ENCODE measurements around the gene ELFN2.

Gene ELFN2

DNA sequence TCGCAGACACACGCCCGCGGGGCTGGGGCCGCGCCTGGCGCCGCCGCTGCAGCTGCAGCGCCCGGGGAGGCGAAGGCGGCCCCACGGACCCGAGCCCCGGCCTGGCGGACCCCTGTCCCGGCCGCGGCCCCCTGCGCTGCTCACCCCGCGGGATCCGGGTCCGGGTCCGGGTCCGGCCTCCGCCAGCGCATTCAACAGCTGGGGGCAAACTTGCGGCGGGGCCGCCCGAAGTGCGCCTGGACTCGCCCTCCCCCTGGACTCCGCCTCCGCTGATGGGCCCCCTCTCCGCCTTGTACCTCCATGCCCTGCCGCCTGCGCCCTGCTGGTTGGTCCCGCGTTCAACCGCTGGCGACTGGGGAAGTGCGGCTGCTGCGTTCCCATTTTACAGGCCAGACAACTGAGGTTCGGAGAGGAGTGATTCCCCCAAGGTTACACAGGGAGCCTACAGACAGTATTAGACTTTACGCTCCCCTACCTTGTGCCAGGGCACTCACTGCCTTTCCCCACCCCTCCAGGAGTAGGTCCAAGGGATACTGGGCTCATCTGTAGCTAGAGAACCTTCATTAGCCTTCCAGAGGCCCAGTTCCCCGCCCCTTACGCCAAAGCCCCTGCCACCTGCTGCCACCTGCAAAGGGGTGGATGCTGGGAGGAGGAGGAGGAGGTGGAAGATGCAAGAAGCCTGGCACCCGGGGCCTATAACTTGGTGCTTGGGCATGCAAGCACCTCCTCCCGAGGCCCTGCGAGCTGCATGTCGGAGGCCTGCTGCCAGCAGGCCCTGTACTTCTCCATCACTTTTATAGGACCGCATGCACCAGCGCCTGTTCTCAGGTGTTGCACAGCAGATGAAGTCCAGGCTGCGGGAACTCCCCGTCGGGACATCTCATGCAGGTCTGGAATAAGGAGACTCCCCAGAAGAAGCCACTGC lies 694 bp upstream of the ELFN2 start:
- DNase-seq (ENCODE audit: low read depth, low spot score): no peak

DNA sequence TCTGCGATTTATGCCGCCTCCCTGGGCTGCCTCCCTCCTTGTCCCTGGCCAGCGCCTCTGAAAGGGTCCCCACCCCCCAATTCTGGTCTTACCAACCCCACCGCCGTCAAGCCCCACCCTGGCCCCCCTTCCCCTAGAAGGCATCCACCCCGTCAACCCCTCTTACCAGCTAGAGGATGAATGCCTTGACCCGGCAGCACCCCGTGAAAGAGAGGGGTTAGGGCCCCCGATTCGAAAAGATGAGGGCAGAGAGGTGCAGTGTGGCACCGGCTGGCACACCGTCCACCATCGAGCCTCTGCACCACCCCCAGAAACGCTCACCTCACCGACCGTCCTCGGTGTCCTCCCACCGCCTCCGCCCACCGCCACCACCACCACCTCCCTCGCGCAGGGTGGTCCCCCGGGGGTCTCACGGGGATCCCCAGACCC lies 559 bp downstream of the ELFN2 start:
- DNase-seq (ENCODE audit: low read depth, low spot score): no peak

- no peak for DNase-seq (ENCODE audit: low read depth, low spot score)
These were observed 1.2 kb downstream of the ELFN2 start for GRCh38 chr22:37425800-37426705.

DNA sequence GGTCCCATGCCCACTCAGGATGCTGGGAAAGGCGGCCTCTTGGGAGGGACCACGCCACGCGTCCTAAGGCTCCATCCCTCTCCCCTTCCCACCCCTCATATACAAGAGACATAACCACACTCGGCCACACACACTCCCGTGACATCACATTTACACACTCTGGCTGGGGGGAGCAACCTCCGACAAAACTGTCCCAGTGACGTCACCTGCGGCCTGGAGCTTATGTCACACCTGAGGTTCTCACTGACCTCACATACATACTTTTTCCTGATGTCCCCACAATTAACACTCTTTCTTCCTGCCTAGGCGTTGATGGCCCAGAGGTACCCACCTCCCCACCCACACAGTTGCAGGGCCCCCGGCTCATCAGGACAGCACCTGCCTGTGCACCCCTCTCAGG lies 1.9 kb downstream of the ELFN2 start:
- no peak for DNase-seq (ENCODE audit: low read depth, low spot score)

DNA sequence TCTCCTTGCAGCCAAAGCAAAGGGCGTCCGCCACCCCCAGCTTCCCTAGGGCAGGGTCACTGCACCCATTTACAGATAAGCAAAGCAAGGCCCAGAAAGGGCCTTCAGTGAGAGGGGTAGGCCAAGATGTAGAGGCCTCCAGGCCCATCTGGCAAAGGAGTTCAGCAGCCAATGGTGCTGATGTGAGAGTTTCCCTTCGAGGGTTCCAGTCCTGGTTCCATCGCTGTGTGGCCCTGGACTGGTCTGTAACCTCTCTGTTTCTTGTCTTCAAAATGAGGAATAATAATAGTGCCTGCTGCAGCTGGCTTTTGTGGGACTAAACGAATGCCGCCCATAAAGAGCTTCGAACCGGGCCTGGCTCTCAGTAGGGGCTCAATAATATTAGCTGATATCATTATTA lies 4.0 kb downstream of the ELFN2 start:
- no peak for DNase-seq (ENCODE audit: low read depth, low spot score)

DNA sequence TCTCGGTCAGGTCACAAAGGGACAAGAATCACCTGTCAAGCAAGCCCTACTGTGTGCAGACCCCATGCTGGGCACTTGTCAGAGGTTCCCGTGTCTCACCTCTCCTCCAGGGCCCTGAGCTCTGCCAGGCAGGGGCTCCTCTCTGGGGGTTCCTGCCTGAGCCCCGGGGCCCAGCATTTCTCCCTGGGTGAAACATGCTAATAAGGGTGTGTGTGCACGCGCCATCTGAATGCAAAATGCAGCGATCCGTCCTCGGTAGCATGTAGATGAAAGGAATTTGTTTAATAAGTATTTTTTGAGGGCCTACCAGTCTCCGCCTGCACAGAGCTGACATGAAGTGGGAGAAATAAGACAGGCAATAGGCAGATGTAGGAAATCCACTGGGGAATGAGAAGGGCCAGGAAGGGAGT lies 5.8 kb downstream of the ELFN2 start:
- DNase-seq (ENCODE audit: low read depth, low spot score): no peak

GRCh38 chr22:37420686-37421467 lies 6.4 kb downstream of the ELFN2 start:
- DNase-seq (ENCODE audit: low read depth, low spot score): no peak

- no peak for DNase-seq (ENCODE audit: low read depth, low spot score)
These were observed 7.2 kb downstream of the ELFN2 start for GRCh38 chr22:37419969-37420685.

DNA sequence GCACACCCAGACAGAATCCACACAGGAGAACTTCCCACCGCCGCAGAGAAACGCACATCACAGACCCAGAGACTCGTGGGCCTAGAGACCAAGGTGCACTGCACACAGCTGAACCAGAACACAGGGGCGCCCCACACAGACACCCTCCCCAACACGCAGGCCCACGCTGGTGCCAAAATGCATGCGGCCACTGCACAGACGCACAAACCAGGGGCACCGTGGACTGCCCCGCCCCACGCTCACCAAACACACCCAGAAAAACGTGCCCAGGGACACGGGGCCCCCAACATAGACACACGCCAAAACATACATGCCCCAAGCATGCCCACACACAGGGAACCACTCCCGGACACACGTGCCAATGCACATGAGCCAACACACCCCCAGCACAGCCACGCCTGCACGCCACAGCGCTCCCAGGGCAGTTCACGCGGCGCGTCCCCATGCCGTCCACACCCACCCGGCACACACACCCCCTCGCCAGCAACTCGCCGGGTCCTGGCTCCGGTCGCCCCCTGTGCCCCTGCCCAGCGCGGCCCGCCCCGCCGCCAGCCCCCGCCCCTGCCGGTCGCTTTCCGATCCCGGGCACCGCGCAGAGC lies 7.8 kb downstream of the ELFN2 start:
- no peak for DNase-seq (ENCODE audit: low read depth, low spot score)

- DNase-seq (ENCODE audit: low read depth, low spot score): no peak
These were observed 8.5 kb downstream of the ELFN2 start for GRCh38 chr22:37418627-37419369.

DNA sequence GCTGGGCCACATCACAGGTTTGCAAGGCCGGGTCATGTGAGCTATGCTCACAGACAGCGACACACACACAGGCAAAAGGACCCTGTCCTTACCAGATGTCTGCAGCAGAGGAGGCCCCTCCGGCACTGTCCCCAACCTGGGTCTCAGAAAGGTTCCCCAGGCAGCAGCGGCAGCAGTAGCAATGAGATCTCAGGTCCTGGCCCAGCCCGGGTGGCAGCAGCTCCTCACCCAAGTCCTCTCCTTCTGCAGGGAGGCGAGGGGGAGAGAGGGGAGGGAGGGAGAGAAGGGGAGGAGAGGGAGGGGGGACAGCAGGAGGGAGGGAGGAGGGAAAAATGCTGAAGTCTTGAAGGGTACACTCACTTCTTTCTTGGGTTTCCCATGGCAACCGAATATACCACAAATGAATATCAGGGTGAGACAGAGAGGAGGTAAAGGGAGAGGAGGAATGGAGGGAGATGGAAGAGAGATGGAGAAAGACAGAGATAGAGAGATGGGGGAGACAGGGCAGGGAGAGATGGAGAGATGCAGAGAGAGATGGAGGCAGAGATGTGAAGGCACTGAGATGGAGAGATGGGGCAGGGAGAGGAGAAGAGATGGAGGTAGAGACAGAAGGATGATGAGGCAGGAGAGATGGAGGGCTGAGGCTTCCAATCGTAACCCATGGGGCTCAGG lies 9.5 kb downstream of the ELFN2 start:
- DNase-seq (ENCODE audit: low read depth, low spot score): no peak

DNA sequence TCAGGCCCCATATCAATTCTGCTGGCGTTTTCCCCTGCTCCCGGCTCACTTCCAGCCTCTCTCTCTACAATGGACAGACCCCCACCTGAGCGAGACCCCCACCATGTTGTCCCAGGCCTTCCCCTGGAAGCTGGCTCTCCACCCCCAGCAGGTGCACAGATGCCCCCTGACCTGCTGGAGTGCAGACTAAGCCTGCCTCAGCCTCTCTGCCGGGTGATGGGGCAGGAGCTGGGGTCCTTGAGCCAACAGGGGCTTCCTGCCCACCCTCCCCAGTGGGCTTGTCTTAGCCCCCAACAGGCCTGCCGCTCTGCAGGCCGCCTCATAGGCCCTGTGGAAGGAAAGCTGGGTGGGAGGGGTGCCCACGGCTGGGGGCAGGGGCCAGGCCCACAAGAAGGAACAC lies 10.0 kb downstream of the ELFN2 start:
- DNase-seq (ENCODE audit: low read depth, low spot score): no peak

GRCh38 chr22:37416827-37417226 lies 10.5 kb downstream of the ELFN2 start:
- DNase-seq (ENCODE audit: low read depth, low spot score): no peak

DNA sequence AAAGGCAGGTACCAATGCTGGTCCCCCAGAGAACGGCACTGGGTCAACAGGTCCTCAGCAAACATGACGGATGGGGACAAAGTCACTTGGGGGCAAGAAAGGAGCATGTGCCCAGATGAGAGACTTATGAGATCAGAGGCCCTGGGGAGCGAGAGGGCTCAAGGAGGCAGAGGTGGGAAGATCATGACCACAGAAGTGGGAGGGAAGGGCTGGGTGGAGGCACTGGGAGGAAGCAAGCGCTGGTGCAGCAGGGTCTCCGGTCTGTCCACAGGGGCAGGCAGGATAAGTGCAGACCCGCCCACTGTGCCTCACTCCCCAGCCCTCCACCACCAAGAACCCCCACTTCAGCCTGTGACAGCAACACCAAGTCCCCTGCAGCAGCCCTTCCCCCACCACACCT lies 10.9 kb downstream of the ELFN2 start:
- no peak for DNase-seq (ENCODE audit: low read depth, low spot score)

- no peak for DNase-seq (ENCODE audit: low read depth, low spot score)
These were observed 12.1 kb downstream of the ELFN2 start for GRCh38 chr22:37415210-37415609.

- DNase-seq (ENCODE audit: low read depth, low spot score): no peak
These were observed 13.0 kb downstream of the ELFN2 start for GRCh38 chr22:37414288-37414687.

- DNase-seq (ENCODE audit: low read depth, low spot score): no peak
These were observed 13.7 kb downstream of the ELFN2 start for GRCh38 chr22:37413546-37413945.

DNA sequence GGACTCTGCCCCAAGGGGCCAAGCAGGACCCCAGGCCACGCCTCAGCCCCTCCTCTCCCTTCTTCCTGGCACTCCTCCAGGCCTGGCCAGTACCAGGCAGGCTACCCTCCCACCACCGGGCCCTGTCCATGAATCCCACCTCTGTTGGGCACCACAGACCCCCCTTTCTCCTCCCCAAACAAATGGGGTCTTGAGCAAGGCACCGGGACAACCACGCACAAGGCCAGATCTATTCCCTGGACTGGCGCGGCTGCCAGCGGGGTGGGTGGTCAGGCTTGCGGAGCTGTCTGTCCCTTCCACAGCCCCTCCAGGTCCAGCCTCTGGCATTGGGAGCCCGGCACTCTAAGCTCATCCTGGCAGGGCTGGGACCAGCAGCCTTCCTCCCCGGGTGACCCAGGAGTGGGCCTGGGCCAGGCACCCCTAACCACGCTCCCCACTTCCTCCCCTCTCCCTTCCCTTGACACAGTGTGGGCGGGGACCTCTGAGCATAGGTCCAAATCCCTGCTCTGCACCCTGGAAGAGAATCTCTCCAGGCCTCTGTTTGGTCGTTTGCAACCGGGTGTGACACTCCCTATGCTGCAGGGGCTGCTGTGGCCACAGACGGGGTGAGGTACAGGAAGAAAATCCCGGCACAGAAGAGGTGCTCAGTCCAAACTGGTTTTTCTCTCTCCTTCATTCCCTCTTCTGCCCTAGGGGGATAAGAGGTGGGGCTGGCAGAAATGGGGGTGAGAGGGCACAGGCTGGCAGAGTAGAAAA lies 14.6 kb downstream of the ELFN2 start:
- DNase-seq (ENCODE audit: low read depth, low spot score): no peak

GRCh38 chr22:37411655-37412054 lies 15.6 kb downstream of the ELFN2 start:
- DNase-seq (ENCODE audit: low read depth, low spot score): no peak
